BE2C (cell line): Measurements from ENCODE around the gene CRYGA.
"Not testable (repeated sequence)": the region's sequence is repeated elsewhere in the genome, so short reads cannot be mapped to it uniquely, and the experiment has no call there.

Source experiments
- DNase-seq: peaks from one replicate; pipeline ENCODE4 v3.0.0-alpha.2; 2020
- H3K27me3 ChIP-seq: fragments of 250-450 bp; sonication (Bioruptor Pico); 2 replicates; pipeline ENCODE4 v1.5.1; 2020; ENCODE audit warnings: mild to moderate bottlenecking
- H3K36me3 ChIP-seq: fragments of 250-450 bp; sonication (Bioruptor Pico); 2 replicates; pipeline ENCODE4 v1.5.1; 2020; ENCODE audit warnings: mild to moderate bottlenecking
- H3K4me1 ChIP-seq: fragments of 250-450 bp; sonication (Bioruptor Pico); 2 replicates; pipeline ENCODE4 v1.5.1; 2020
- H3K4me3 ChIP-seq: 2 replicates; pipeline ENCODE4 v1.5.1; 2011; ENCODE audit warnings: low read depth, low read length
- H3K9me3 ChIP-seq: fragments of 250-450 bp; sonication (Bioruptor Pico); 2 replicates; pipeline ENCODE4 v1.5.1; 2020
- CTCF ChIP-seq: IDR thresholded peaks from 2 replicates; pipeline ENCODE4 v1.5.1; 2012; ENCODE audit warnings: mild to moderate bottlenecking, low read depth, low read length

CRYGA gene

GRCh38 chr2:208130712-208131110, 32.7 kb downstream of the CRYGA start:
- Histone ChIP-seq H3K4me3 (no peak overlapping the region), H3K9me3 (no peaks in the 10 kb centered on the region), H3K36me3 (no peaks in the 10 kb centered on the region), H3K27me3 (no peaks in the 10 kb centered on the region), H3K4me1 (peaks cover 6% of the 10 kb centered on the region; the same call in 1 of the 2 replicates)
- no peak for DNase-seq
- TF ChIP-seq CTCF: no peak

- TF ChIP-seq CTCF: no peak
- Histone ChIP-seq H3K4me3 (no peak within 1 kb of the TSS), H3K36me3 (no peaks in the 10 kb centered on the region), H3K4me1 (peaks cover 6% of the 10 kb centered on the region; the same call in 1 of the 2 replicates), H3K9me3 (no peaks in the 10 kb centered on the region), H3K27me3 (no peaks in the 10 kb centered on the region)
- DNase-seq: no peak
These were observed 33.4 kb downstream of the CRYGA start, which contains the start of gene CRYGC for GRCh38 chr2:208129744-208130711. Gene CRYGC, minus strand, starts transcription at chr2:208129828. Its CDS starts 36 bp downstream, at chr2:208129792.

GRCh38 chr2:208128136-208128535, 35.3 kb downstream of the CRYGA start:
- peaks cover 6% of the 10 kb centered on the region; the same call in 1 of the 2 replicates for H3K4me1 ChIP-seq
- no peaks in the 10 kb centered on the region for H3K36me3 ChIP-seq
- TF ChIP-seq CTCF: no peak
- H3K27me3 ChIP-seq: no peaks in the 10 kb centered on the region
- no peak for DNase-seq
- H3K4me3 ChIP-seq: no peak overlapping the region
- H3K9me3 ChIP-seq: no peaks in the 10 kb centered on the region

GRCh38 chr2:208127090-208127489, 36.3 kb downstream of the CRYGA start:
- no peak for TF ChIP-seq CTCF
- H3K4me3 ChIP-seq: no peak overlapping the region
- H3K27me3 ChIP-seq: no peaks in the 10 kb centered on the region
- DNase-seq: no peak
- H3K4me1 ChIP-seq: peaks cover 6% of the 10 kb centered on the region; the same call in 1 of the 2 replicates
- no peaks in the 10 kb centered on the region for H3K9me3 ChIP-seq
- H3K36me3 ChIP-seq: no peaks in the 10 kb centered on the region

GRCh38 chr2:208125251-208125650, 38.1 kb downstream of the CRYGA start:
- no peak for DNase-seq
- Histone ChIP-seq H3K4me3 (no peak overlapping the region), H3K36me3 (peaks cover 5% of the 10 kb centered on the region; the same call in 1 of the 2 replicates), H3K9me3 (no peaks in the 10 kb centered on the region), H3K4me1 (peaks cover 6% of the 10 kb centered on the region; the same call in 1 of the 2 replicates), H3K27me3 (no peaks in the 10 kb centered on the region)
- TF ChIP-seq CTCF: no peak

GRCh38 chr2:208124013-208124715, 39.2 kb downstream of the CRYGA start, which contains the start of gene CRYGD:
Gene CRYGD, minus strand, starts transcription at chr2:208124524. Its CDS starts 51 bp downstream, at chr2:208124473.
- H3K9me3 ChIP-seq, H3K4me1 ChIP-seq, H3K36me3 ChIP-seq, H3K27me3 ChIP-seq: not testable (repeated sequence)
- DNase-seq: peak; percentile 70
- H3K4me3 ChIP-seq: peak within 1 kb of the TSS; percentile 53
